Urothelium cell line (cell line): ENCODE measurements around the gene ECI1.
"Not testable (repeated sequence)": the region's sequence is repeated elsewhere in the genome, so short reads cannot be mapped to it uniquely, and the experiment has no call there.

Experiments used
- DNase-seq: peaks from one replicate; pipeline ENCODE4 v3.0.0; 2011; ENCODE audit warnings: low spot score, mixed read lengths
- FAIRE-seq: peaks from 2 replicates; lab custom pipeline; 2011; peaks lifted over from hg19 to GRCh38; lab: Jason Lieb, UNC

ECI1 gene

GRCh38 chr16:2212362-2213324, 38.7 kb downstream of the ECI1 start:
- FAIRE-seq (no peak), DNase-seq (peak; percentile 32)

DNA sequence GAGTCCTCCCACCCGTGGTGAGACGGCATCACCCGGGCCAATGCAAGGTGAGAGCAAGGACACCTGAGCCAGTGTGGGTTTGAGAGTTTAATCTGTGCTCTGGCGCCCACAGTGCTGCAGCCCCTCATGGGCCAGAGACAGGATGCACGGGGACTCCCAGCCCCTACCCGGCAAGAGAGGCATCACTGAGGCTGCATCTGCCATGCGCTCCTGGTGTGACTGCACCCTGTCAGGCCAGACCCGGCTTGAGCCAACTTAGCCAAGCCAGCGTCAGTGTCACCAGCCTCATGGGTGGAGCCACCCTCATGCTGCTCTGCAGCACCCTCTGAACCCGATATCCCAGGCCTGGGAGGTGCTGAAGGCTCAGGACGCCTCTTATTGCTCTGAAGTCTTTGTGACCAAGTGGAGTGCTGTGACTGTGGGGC, 39.5 kb downstream of the ECI1 start:
- FAIRE-seq: no peak
- DNase-seq: no peak

GRCh38 chr16:2210386-2211365, 40.7 kb downstream of the ECI1 start, which contains the start of gene BRICD5:
TSS of gene BRICD5 (minus strand) at chr16:2210863. CDS start at chr16:2210833, 30 bp downstream.
- no peak for DNase-seq
- no peak for FAIRE-seq

DNA sequence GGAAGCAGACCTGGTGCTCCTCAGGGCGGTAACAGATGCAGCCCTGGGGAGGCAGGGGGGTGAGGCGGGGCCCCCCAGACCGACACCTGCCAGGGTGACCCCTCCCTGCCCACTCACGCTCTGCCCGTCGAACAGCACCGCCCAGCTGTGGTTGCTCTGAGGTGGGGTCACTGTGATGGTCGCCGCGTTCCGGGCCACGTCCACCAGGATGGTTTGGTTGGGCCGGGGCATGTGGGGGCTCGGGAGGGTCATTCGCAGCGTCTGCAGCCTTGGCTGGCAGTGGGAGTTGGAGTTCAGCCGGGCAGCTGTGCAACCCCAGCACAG, 41.4 kb downstream of the ECI1 start:
- FAIRE-seq: no peak
- no peak for DNase-seq

DNA sequence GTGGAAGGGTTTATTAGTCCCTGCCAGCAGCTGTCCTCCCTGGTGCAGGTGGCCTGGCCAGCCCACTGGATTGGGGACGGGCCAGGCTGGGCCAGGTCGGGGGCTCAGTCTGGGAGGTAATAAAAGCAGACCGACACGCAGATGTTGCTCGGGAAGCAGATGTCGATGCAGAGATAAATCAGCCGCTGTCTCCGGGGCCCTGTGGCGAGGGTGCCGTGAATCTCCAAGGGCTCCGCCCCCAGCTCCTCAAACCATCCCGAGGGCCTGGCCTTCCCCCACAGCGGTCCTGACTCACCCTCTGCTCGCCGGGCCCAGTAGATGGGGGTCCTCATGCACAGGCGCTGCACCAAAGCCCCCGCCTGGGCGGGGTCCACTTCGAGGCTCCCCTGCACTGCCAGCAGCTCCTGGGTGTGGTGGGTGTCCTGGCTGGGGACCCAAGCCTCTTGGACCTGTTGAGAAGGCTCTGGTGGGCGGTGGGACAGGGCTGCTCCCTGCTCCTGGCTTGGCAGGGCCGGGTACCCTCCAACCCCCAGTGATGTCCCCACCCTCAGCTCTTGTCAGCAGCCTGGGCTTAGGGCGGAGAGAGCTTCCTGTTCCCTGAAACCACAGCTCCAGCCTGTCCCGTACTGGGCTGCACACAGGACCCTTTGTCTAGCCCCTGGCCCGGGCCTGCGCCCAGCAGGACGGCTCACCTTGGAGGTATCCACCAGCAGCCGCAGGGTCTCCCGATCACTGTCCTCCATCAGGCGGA, 42.0 kb downstream of the ECI1 start:
- DNase-seq: no peak
- no peak for FAIRE-seq

DNA sequence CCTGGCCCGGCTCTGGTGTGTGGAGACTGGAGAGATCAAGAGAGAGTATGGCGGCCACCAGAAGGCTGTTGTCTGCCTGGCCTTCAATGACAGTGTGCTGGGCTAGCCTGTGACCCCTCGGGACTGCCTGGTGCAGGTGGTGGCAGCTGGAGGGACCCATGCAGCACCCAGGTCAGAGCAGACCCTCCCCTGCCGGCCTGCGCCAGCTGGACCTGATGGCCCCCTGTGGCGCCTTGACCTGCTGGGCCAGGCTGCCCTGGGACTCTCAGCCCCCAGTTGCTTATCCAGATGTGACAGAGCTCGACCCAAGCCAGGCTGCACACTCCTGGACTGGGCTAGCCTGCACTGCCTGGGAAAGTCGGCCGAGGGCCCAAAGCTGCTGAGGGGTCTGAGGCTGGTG, 42.6 kb downstream of the ECI1 start:
- no peak for DNase-seq
- FAIRE-seq: no peak

- FAIRE-seq: no peak
- no peak for DNase-seq
These were observed 43.1 kb downstream of the ECI1 start for GRCh38 chr16:2208308-2208707.

DNA sequence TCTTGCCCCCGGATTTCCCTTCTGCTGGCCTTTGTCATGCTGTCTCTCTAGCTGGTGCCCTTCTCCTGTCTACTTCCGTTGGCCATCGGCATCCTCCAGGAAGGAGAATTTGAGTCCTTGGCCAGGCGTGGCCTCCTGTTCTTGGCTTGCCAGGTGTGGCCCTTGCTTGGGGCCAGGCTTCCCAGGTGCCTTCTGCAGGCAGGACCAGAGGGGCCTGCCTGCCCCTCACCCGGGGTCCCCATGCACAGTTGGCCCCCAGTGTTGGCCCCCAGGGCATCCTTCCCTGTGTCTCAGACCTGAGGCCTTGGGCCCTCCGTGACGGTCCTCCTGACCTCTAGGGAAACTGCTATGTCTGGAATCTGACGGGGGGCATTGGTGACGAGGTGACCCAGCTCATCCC, 43.5 kb downstream of the ECI1 start:
- FAIRE-seq (no peak), DNase-seq (no peak)

GRCh38 chr16:2206780-2207433, 44.5 kb downstream of the ECI1 start:
- FAIRE-seq: no peak
- DNase-seq: no peak

DNA sequence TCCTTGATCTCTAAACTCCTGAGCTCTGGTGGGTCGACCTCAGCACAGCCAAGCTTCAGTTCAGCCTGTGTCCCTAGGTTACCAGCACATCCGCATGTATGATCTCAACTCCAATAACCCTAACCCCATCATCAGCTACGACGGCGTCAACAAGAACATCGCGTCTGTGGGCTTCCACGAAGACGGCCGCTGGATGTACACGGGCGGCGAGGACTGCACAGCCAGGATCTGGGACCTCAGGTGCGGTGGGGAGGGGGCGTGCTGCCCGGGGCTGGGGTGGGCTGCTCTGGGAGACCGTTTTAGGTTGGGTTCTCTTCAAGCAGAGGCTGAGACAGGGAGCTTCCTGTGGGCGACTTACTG, 45.0 kb downstream of the ECI1 start:
- FAIRE-seq: no peak
- no peak for DNase-seq

GRCh38 chr16:2205967-2206313, 45.4 kb downstream of the ECI1 start:
- DNase-seq (no peak), FAIRE-seq (no peak)

- FAIRE-seq (peak; percentile 69), DNase-seq (peak; percentile 98)
These were observed 46.1 kb downstream of the ECI1 start, which contains the start of gene MLST8 for GRCh38 chr16:2205104-2205966. TSS of gene MLST8 (plus strand) at chr16:2205454. CDS start at chr16:2206086, 632 bp downstream.

- no peak for FAIRE-seq
- no peak for DNase-seq
These were observed 46.8 kb downstream of the ECI1 start for GRCh38 chr16:2204416-2205103.

DNA sequence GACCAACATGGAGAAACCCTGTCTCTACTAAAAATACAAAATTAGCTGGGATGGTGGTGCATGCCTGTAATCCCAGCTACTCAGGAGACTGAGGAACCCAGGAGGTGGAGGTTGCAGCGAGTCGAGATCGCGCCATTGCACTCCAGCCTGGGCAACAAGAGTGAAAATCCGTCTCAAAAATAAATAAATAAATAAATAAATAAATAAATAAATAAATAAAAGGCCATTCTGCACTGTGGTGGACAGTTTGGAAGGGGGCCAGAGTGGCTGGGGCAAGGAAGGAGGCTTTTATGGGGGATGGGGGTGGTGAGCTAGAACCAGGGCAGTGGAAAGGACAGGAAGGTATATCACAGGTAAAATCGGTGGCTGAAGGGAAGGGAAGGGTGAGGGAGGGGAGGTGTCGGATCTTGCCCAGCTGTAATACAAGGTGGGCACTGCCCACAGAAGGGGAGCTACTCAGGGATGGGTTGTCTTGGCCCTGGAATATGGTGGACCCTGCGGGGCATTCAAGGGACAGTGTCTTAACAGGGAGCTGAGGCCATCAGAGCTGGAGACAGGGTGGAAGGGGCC, 48.2 kb downstream of the ECI1 start:
- not testable (repeated sequence) for DNase-seq
- FAIRE-seq: peak; percentile 17

DNA sequence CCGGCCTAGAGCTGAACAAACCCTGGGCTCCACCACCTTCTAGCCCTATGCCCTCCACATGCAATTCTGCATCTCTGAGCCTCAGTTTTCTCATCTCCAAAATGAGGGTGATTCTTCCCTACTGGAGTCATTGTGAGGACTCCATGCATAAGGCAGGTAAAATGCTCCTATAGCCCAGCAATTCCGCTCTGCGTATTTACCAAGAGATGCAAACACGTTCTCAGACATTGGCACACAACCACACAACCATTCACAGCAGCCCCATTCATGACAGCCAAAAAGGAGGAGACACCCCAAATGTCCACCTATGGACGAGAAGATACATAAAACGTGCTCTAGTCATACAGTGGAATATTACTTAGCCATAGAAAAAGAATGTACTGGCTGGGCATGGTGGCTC, 51.1 kb downstream of the ECI1 start:
- FAIRE-seq: no peak

DNA sequence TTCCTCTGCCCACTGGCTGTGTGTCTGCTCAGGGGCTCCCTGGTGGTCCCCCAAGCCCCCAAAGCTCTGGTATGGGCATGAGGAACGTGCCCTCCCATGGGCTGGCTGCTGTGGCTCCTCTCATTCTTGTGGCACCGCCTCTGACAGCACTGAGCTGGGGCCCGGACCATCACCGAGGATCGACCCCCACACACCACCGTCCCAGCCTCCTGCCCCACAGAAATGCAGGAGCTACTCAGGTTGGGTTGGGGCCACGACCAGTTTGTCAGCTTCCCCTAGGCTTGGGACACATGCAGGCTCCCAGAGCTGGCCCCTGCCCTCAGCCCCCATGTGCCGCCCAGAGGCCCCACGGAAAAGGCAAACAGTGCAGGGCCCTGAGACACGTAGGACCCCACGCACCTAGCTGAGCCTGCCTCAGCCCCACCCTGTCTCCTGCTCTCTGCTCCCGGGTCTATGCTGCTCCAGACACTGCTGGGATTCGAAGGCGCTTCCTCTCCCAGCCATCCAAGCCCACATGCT, 51.7 kb downstream of the ECI1 start:
- no peak for FAIRE-seq
- DNase-seq: no peak

More for the DNA sequence above, 51.1 kb downstream of the ECI1 start:
- DNase-seq: no peak

GRCh38 chr16:2199095-2199494, 52.3 kb downstream of the ECI1 start:
- DNase-seq: no peak
- no peak for FAIRE-seq

GRCh38 chr16:2198283-2198682, 53.1 kb downstream of the ECI1 start:
- FAIRE-seq: no peak
- no peak for DNase-seq
